K562 (cell line): ENCODE data around the gene ACTN1. TPM values are rescaled to one million over a fixed set of nuclear protein-coding genes. Genes with fewer than 3 reads are reported as not detected.

Experiments
- AFF1 ChIP-seq, 2 experiments: fragments of 450-650 bp; IDR thresholded peaks; 2 replicates each; pipeline ENCODE4 v1.6.1; 2018; ENCODE audit warnings: mild to moderate bottlenecking in 2 of 2, low read depth in 1 of 2; ENCODE audit not compliant: partially characterized antibody in 2 of 2
- CBFA2T3 ChIP-seq: fragments of 450-650 bp; IDR thresholded peaks from 2 replicates; pipeline ENCODE4 v1.6.1; 2017
- CXXC5 ChIP-seq: fragments of 250-450 bp; sonication (Bioruptor Pico); IDR thresholded peaks from 2 replicates; pipeline ENCODE4 v1.8.0; 2022; ENCODE audit warnings: inconsistent platforms, mild to moderate bottlenecking, moderate library complexity
- EHMT2 ChIP-seq: fragments of 450-650 bp; IDR thresholded peaks from 2 replicates; pipeline ENCODE4 v1.6.1; 2018; ENCODE audit warnings: antibody characterized with exemption
- FOXA3 ChIP-seq, 2 experiments: fragments of 450-650 bp in 1 of 2; sonication (generic) in 1 of 2; formaldehyde crosslinking; IDR thresholded peaks in 1 of 2; conservative IDR thresholded peaks in 1 of 2; 2 replicates each; pipeline versions ENCODE4 v1.4.0 to v1.8.0; 2020 to 2022; ENCODE audit warnings: mild to moderate bottlenecking in 2 of 2, missing genetic modification reagents in 1 of 2
- HMG20A ChIP-seq: fragments of 450-650 bp; formaldehyde crosslinking; conservative IDR thresholded peaks from 2 replicates; pipeline ENCODE4 v1.4.0; 2020; ENCODE audit warnings: mild to moderate bottlenecking, mixed read lengths
- ID3 ChIP-seq, 2 experiments: fragments of 250-450 bp in 1 of 2; fragments of 450-650 bp in 1 of 2; sonication (Bioruptor Pico) in 1 of 2; IDR thresholded peaks; 2 replicates each; pipeline versions ENCODE4 v1.6.1 to v1.8.0; 2016 to 2021; ENCODE audit warnings: mild to moderate bottlenecking in 2 of 2, moderate library complexity in 2 of 2, missing compliant biosample characterization in 1 of 2, missing genetic modification characterization in 1 of 2
- THAP12 ChIP-seq: fragments of 250-450 bp; sonication (Bioruptor Pico); IDR thresholded peaks from 2 replicates; pipeline ENCODE4 v1.9.0; 2021; ENCODE audit warnings: mild to moderate bottlenecking, inconsistent platforms
- polyA plus RNA-seq, 8 experiments: library from polyadenylated mRNA; depleted of rRNA in 4 of 8; stranded (reverse) in 5 of 8; unstranded in 3 of 8; fragments of >200 nt; fragmentation: Nextera tagmentation in 2 of 8; fragmentation: Illumina TruSeq in 1 of 8; extraction: Ambion mirVana in 2 of 8; extraction: Trizol in 1 of 8; gene quantifications; 2 replicates each; pipeline versions ENCODE4 v1.2.1 to v1.2.3, GENCODE V29; 2011 to 2014; ENCODE audit warnings: inconsistent platforms in 1 of 8, missing spikeins in 1 of 8
- total RNA-seq, 7 experiments: library from RNA; depleted of rRNA in 6 of 7; stranded (reverse); fragments of >200 nt in 6 of 7; fragmentation: Illumina TruSeq in 2 of 7; extraction: Trizol in 2 of 7; gene quantifications; 2 replicates each; pipeline versions ENCODE4 v1.2.1 to v1.2.3, GENCODE V29; 2011 to 2021; ENCODE audit warnings: low replicate concordance in 1 of 7
- TF ChIP-seq, protein P1 (sequence below): fragments of 450-650 bp; formaldehyde crosslinking; IDR thresholded peaks from 2 replicates; pipeline ENCODE4 v1.4.0; 2020; ENCODE audit warnings: mild to moderate bottlenecking, moderate library complexity

ACTN1 gene
- total and polyA plus RNA-seq, 9 of the 15 experiments (the other 6 are each of a cell fraction or from before 2014, with no cell fraction given) = 2.2 to 67.7 (median 34.5) TPM

GRCh38 chr14:68959035-68959434 lies 20.1 kb downstream of the ACTN1 start (continued):
- no peak for TF ChIP-seq HMG20A (CRISPR knock-in tag)
- TF ChIP-seq, protein P1, sequence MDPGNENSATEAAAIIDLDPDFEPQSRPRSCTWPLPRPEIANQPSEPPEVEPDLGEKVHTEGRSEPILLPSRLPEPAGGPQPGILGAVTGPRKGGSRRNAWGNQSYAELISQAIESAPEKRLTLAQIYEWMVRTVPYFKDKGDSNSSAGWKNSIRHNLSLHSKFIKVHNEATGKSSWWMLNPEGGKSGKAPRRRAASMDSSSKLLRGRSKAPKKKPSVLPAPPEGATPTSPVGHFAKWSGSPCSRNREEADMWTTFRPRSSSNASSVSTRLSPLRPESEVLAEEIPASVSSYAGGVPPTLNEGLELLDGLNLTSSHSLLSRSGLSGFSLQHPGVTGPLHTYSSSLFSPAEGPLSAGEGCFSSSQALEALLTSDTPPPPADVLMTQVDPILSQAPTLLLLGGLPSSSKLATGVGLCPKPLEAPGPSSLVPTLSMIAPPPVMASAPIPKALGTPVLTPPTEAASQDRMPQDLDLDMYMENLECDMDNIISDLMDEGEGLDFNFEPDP = no peak
- TF ChIP-seq ID3 (CRISPR knock-in tag; IDR thresholded peaks at IDR 0.05) = no peak
- TF ChIP-seq ID3 (tag; IDR thresholded peaks at IDR 0.05) = no peak
- no peak for TF ChIP-seq FOXA3 (CRISPR knock-in tag; conservative IDR thresholded peaks at IDR 0.05 in 1 of 2, IDR thresholded peaks at IDR 0.05 in 1 of 2)
- TF ChIP-seq AFF1 (IDR thresholded peaks at IDR 0.05; ENCODE audit: low read depth in 1 of 2, partially characterized antibody in 2 of 2) = no peak
- TF ChIP-seq EHMT2 = no peak
- no peak for TF ChIP-seq THAP12 (CRISPR knock-in tag)
- TF ChIP-seq CBFA2T3 = no peak
- TF ChIP-seq CXXC5 (CRISPR knock-in tag) = no peak
